ENCODE measurements around the gene NUFIP1.

- no peak for TF ChIP-seq ZNF274 (IDR thresholded peaks at IDR 0.05; ENCODE audit: low read depth, low read length)
- no peak for TF ChIP-seq SUZ12 (IDR thresholded peaks at IDR 0.05; ENCODE audit: extremely low read depth, insufficient read depth, insufficient read length)
- TF ChIP-seq YY1 (IDR thresholded peaks at IDR 0.05; ENCODE audit: insufficient read depth, insufficient read length) = no peak
Measured at GRCh38 chr13:44906230-44906629, 83.0 kb downstream of the NUFIP1 start.

All from NT2/D1 (cell line).